Stimulated activated CD4-positive, alpha-beta T cell treated with anti-CD3 and anti-CD28 coated beads, Interleukin-15, amount 100 ng/mL, for 48 hours (primary cell): ENCODE measurements around the gene GJA5.

ENCODE experiments used
- DNase-seq, 2 donors: peaks; one replicate each; pipeline ENCODE4 v3.0.0-alpha.2; 2020; ENCODE audit warnings: low read depth in 2 of 2

GJA5 gene

GRCh38 chr1:147760481-147761260 is at the start of gene GJA5:
GJA5 (minus strand) TSS chr1:147760602; CDS start chr1:147759238, 1,364 bp downstream.
- DNase-seq = no peak

- no peak for DNase-seq
Observed at GRCh38 chr1:147809236-147809635, 48.8 kb upstream of the GJA5 start.

DNA sequence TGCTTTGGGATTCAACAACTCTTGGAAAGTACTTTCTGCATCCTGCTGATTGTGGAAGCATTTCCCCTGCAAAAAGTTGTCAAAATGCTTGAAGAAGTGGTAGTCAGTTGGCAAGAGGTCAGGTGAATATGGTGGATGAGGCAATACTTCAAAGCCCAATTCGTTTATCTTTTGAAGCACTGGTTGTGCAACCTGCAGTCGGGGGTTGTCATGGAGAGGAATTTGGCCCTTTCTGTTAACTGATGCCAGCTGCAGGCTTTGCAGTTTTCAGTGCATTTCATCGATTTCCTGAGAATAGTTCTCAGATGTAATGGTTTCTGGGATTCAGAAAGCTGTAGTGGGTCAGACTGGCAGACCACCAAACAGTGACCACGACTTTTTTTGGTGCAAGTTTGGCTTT is 47.6 kb upstream of the GJA5 start:
- no peak for DNase-seq

DNA sequence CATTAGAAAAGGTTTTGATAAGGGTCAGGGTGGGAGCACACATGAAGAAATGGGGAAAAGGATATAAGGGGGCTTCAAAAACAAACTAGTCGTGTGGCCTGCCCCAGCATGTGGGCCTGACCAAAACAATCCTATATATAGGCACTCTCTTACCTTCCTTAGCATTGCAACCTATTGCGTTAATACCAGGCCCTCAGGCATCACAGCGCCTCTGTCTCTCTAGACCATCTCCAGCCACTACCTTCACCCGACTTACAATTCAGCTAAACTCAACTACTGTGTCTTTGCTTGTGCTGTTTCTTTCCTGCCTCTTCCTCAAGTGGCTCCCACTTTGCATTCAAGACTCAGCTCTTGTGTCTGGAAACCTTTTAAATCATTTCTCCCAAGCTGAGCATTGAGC is 47.0 kb upstream of the GJA5 start:
- no peak for DNase-seq

DNA sequence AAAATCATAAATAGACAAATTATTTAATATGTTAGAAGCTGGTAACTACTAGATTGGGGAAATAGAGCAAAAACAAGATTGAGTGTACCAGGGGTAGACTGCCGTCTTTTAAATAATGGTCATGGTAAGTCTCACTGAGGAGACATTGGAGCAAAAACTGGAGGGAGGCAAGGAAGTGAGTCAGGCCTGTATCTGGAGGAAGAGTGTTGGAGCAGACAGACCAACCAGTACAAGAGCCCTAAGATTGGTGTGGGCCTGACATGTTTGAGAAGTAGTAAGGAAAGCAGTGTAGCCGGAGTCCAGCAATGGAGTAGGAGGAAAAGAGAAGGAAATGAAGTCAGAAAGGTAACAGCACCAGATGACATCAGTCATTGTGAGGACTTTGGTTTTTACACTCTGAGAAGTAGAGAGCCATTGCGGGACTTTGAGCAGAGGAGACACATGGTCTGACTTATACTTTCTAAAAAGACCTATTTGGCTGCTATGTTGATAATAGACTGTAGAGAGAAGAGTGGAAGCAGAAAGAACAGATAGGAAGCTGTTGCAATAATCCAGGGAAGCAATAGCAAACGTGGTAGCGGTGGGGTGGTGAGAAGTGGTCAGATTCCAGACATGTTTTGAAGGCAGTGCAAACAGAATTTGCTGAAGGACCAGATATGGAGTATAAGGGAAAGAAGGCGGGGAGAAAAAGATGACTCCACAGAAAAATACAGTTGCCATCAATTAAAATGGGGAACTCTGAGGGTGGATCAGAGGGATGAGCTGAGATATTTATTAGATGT is 44.7 kb upstream of the GJA5 start:
- no peak for DNase-seq

DNA sequence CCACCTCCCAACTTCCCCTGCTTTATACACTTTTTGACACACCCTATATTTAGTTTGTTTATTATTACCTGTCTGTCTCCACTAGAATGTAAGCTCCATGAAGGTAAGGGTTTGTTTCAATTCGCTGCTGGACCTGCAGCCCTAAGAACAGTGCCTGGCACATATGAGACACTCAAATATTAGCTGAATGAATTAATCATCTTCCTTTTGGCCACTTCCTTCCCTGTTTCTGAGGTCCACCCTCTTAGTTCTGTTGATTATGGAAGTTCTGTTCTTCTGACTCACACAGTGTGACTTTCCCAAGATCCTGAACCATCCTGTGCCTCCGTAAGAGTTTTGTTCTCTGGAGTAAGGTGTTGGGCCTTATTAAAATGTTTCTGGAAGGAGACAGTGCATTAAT is 40.4 kb upstream of the GJA5 start:
- DNase-seq = no peak

DNA sequence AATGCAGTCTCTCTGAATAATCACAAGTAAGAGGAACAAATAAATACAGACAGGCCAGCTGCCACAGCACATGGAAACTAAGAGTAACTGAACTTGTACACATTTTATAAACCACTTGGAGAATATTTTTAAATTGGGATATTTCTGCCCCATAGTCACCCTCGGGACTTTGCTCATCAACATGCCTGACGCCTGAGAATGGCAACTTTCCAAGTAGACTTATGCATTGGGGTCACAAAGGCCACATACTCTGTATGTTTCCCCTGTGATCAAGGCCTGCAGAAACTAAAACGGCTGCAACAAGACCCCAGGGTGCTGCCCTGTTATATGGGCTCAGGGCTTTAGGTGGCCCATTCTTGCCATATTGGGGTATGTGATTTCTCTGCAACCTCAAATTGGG is 38.3 kb upstream of the GJA5 start:
- no peak for DNase-seq

GRCh38 chr1:147794570-147794969 is 34.2 kb upstream of the GJA5 start:
- no peak for DNase-seq

DNA sequence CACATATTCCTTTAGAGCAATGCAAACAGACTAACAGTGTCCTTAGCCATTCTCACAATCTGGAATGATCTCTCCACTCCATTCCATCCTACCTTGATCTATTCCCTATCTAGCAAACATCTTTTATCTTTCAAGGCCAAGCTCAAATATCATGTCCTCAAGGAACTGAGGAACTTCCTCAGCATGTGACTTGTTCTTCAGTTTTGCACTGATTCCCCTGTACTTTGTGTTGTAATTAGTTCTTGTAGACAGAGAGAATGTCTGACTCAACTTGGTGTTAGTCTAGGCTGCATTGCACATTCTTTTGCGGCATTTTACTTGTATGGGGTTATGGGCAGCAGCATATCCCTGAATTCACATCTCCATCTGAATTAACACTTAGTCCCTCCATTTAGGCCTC is 31.5 kb upstream of the GJA5 start:
- no peak for DNase-seq

- no peak for DNase-seq
Observed at GRCh38 chr1:147787765-147788164, 27.4 kb upstream of the GJA5 start.

DNA sequence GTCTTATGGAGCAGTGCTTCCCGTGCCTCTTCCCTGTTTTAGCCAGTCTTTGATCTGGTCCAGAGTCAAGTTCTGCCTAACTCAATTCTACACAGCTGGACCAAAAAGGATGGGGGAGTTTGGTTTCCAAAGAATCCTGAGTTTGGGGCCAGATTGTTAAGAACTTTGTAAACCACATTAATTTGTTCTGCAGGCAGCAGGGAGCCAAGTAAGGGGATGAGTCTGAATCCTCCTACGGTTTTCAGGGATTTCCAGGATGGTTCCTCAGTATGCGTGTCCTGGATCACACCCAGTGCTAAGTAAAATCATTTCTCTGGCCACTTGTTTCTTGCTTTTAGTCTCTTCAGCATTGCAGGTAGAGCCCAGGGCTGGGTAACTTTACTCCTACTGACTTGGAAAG is 26.1 kb upstream of the GJA5 start:
- DNase-seq = no peak

DNA sequence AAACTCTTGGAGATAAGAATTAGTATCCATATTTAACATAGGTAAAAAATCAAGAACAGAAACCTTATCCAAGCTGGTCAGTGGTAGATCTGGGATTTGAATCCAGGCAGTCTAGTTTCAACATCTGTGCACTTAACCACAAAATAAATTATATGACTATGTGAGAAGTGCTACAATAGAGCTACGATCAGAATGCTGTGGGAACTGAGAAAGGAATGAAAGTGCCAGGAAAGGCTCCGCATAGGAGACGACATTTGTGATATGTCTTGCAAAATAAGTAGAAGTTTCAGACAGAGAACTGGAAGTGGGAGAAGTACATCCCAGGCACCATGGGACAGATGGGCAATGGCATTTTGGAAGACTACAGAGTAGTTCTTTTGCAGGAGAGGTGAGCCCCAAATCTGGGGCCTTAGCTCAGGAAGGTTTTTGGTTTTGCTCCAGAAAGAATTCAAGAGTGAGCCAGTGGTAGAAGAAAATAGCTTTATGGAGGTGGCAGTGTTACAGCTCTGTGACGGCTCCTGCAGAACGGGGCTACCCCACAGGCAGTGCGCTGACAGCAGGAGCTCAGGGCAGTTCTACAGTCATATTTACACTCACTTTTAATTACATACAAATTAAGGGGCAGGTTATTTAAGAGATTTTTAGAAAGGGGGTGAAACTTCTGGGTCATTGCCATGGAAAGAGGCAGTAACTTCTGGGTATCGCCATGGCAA is 25.5 kb upstream of the GJA5 start:
- DNase-seq = no peak

GRCh38 chr1:147784941-147785340 is 24.5 kb upstream of the GJA5 start:
- no peak for DNase-seq

DNA sequence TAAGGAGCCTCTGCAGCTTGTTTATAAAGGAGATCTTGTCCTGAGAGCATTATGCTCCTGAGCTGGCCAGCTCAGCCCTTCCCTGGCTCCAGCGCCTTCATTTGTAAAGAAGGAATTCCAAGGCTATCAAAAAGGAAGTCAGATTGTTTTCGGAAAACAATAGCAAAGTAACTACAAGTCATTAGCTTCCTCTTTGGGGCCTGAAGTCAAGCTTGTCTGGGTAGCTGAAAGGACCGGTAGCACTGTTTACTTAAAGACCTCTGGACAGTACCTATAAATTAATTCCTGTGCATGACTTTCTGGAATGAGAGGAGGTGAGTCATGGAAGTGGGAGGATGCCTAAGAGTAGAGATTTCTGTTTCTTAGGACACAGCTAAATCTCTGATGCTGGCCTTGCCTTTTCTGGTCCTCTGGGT is 20.7 kb upstream of the GJA5 start:
- no peak for DNase-seq

- DNase-seq = no peak
Observed at GRCh38 chr1:147777694-147778093, 17.3 kb upstream of the GJA5 start.

GRCh38 chr1:147773215-147773715 is 12.9 kb upstream of the GJA5 start:
- no peak for DNase-seq

GRCh38 chr1:147772570-147772969 is 12.2 kb upstream of the GJA5 start:
- DNase-seq = no peak

- DNase-seq = peak in 1 of 2 donors; percentile 7
Observed at GRCh38 chr1:147771226-147772125, 11.1 kb upstream of the GJA5 start.

DNA sequence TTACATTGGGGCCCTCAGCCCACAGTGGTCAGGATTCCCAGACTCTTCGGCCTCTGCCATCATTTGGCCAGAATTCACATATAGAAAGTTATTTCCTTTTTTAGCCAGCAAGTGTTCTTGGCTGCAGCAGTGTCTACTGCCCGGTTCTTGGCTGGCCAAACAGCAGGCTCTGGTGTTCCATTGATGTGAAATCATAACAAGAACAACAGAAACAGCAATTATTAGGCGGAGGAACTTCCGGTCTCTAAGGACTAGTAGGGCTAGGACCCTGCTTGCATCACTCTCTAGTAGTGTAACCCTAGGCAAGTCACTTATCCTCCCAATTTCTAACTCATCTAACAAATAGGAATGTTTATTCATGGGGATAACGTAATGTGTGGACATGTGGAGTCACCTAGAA is 8.7 kb upstream of the GJA5 start:
- no peak for DNase-seq

GRCh38 chr1:147768582-147768981 is 8.2 kb upstream of the GJA5 start:
- DNase-seq = no peak

DNA sequence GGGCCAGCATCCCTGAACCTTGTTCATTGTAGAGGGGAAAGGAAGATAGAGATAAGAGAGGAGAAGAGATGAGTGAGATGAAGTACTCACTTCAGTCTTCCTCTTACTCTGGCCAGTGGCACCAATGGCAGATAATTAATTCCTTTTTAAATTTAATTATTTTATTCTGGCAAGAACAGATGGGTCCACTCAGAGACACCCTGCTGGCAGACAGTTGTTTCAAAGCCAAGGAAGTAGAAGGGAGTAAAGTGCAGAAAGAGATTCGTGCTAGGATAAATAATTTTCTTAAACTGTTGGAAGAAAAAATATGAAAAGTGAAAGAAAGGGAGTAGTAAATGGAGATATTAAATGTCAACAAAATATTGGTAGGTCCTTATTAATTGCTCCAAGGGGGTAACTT is 7.7 kb upstream of the GJA5 start:
- DNase-seq = no peak
